DND-41 (cell line): Measurements from ENCODE around the gene DUS3L.
A peak's percentile ranks its signal among the peaks of the same experiment; 100 is the strongest.

Experiments
- ATAC-seq: fragments of 200-7000 bp; cut with Tn5 transposase; 3 replicates; pipeline ENCODE4 v1.9.1; 2021; ENCODE audit warnings: low read depth; ENCODE audit not compliant: insufficient read depth
- DNase-seq: peaks from one replicate; pipeline ENCODE4 v3.0.0-alpha.2; 2020
- H2AFZ ChIP-seq: 2 replicates; pipeline ENCODE4 v1.6.0; 2012; ENCODE audit warnings: low read depth, low read length
- H3K27ac ChIP-seq: 2 replicates; pipeline ENCODE4 v1.5.1; 2012; ENCODE audit warnings: low read length, inconsistent platforms
- H3K27me3 ChIP-seq: fragments of 200-600 bp; sonication (generic); 2 replicates; pipeline ENCODE4 v1.6.0; 2012; ENCODE audit warnings: low read length, mild to moderate bottlenecking, inconsistent platforms; ENCODE audit not compliant: insufficient read depth, poor library complexity
- H3K36me3 ChIP-seq: 2 replicates; pipeline ENCODE4 v1.5.1; 2012; ENCODE audit warnings: low read length, inconsistent platforms; ENCODE audit not compliant: insufficient read depth
- H3K4me1 ChIP-seq: 2 replicates; pipeline ENCODE4 v1.5.1; 2012; ENCODE audit warnings: mild to moderate bottlenecking, low read length; ENCODE audit not compliant: insufficient read depth
- H3K4me2 ChIP-seq: 2 replicates; pipeline ENCODE4 v1.6.0; 2012; ENCODE audit warnings: mild to moderate bottlenecking, moderate library complexity, low read length, inconsistent platforms; ENCODE audit not compliant: insufficient read depth
- H3K4me3 ChIP-seq, 2 experiments: fragments of 200-600 bp in 1 of 2; shearing (Covaris generic) in 1 of 2; 2 replicates each; pipeline ENCODE4 v1.5.1; 2012 to 2016; ENCODE audit warnings: inconsistent platforms in 2 of 2, low read length in 2 of 2, mild to moderate bottlenecking in 2 of 2, low read depth in 1 of 2, moderate library complexity in 1 of 2
- H3K79me2 ChIP-seq: 2 replicates; pipeline ENCODE4 v1.6.0; 2012; ENCODE audit warnings: low read length, inconsistent platforms; ENCODE audit not compliant: insufficient read depth
- H3K9ac ChIP-seq: 2 replicates; pipeline ENCODE4 v1.6.0; 2012; ENCODE audit warnings: low read depth, mild to moderate bottlenecking, inconsistent platforms, low read length, moderate library complexity
- H3K9me3 ChIP-seq: 2 replicates; pipeline ENCODE4 v1.5.1; 2012; ENCODE audit warnings: low read length, moderate library complexity, mild to moderate bottlenecking, inconsistent platforms; ENCODE audit not compliant: insufficient read depth, severe bottlenecking
- H4K20me1 ChIP-seq: 2 replicates; pipeline ENCODE4 v1.6.0; 2012; ENCODE audit warnings: low read length; ENCODE audit not compliant: insufficient read depth
- CTCF ChIP-seq: IDR thresholded peaks from 2 replicates; pipeline ENCODE4 v1.5.1; 2012; ENCODE audit warnings: borderline replicate concordance, low read length, moderate library complexity, mild to moderate bottlenecking; ENCODE audit not compliant: poor library complexity, severe bottlenecking; ENCODE audit errors: extremely low read depth
- EZH2 ChIP-seq: IDR thresholded peaks from 3 replicates; pipeline ENCODE4 v1.6.1; 2012; ENCODE audit warnings: borderline replicate concordance, low read depth, mild to moderate bottlenecking, moderate library complexity, low read length, inconsistent platforms; ENCODE audit not compliant: severe bottlenecking

Gene DUS3L

GRCh38 chr19:5793188-5793587 is 2.2 kb upstream of the DUS3L start:
- peak overlapping the region; percentile 7; the same call in 1 of the 2 replicates for H2AFZ ChIP-seq
- H3K79me2 ChIP-seq = peaks cover 17% of the 10 kb centered on the region
- H4K20me1 ChIP-seq = peaks cover 18% of the 10 kb centered on the region
- peaks cover 20% of the 10 kb centered on the region for H3K36me3 ChIP-seq
- H3K4me2 ChIP-seq = no peak overlapping the region
- H3K4me1 ChIP-seq = peaks cover 24% of the 10 kb centered on the region
- ATAC-seq = no peak
- no peak overlapping the region for H3K27ac ChIP-seq
- no peak for TF ChIP-seq EZH2
- TF ChIP-seq CTCF = no peak
- H3K27me3 ChIP-seq = no peaks in the 10 kb centered on the region
- no peaks in the 10 kb centered on the region for H3K9me3 ChIP-seq
- no peak overlapping the region for H3K9ac ChIP-seq
- H3K4me3 ChIP-seq = no peak overlapping the region
- DNase-seq = no peak

- Histone ChIP-seq H3K9ac (no peak overlapping the region), H3K4me2 (no peak overlapping the region)
These were observed 1.3 kb upstream of the DUS3L start for GRCh38 chr19:5792224-5792623.

DNA sequence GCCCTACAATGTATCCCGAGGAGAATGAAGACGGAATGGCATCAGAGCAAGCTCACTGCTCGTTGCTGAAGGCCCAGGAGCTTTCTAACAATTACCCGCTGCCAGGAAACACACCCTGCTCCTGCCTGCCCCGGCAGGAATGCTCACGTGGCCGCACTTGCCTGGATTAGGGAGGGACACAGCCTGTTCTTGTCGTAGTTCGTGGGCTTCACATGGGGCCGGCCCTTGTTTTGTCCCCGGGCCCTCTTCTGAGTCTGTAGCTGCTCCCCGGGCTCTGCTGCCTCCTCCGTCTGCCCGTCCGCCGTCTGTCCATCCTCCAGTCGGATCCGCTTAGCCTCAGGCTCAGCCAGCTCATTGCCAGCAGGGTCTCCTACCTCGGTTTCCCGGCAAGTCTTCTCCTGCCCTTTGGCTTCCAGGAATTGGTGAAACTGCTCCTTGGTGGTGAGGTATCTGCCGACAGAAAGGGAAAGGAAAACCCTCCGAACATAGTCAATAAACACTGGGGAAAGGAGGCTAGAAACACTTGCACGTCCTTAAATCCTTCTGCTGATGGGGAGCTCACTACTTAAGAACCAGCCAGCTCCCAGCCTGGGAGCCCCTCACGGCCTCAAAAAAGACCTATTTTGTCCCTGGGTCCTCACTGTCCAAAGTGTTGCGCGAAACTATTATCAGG is 941 bp downstream of the DUS3L start:
- H3K36me3 ChIP-seq = peaks cover 52% of the 10 kb centered on the region
- H3K27ac ChIP-seq = peak overlapping the region; percentile 99
- H3K79me2 ChIP-seq = peaks cover 17% of the 10 kb centered on the region
- TF ChIP-seq EZH2 (no peak), CTCF (no peak)
- H4K20me1 ChIP-seq = peaks cover 39% of the 10 kb centered on the region
- H3K9me3 ChIP-seq = no peaks in the 10 kb centered on the region
- H3K4me1 ChIP-seq = peaks cover 24% of the 10 kb centered on the region
- DNase-seq (no peak), ATAC-seq (no peak)
- peak overlapping the region; percentile 29 to 77; a peak in 3 of 4 replicates for H3K4me3 ChIP-seq
- H3K9ac ChIP-seq = peak overlapping the region; percentile 95
- H2AFZ ChIP-seq = no peak overlapping the region
- no peaks in the 10 kb centered on the region for H3K27me3 ChIP-seq
- peak overlapping the region; percentile 78 for H3K4me2 ChIP-seq

More at GRCh38 chr19:5792224-5792623, 1.3 kb upstream of the DUS3L start:
- Histone ChIP-seq H3K27ac (no peak overlapping the region), H3K36me3 (peaks cover 30% of the 10 kb centered on the region), H3K4me3 (no peak overlapping the region), H3K4me1 (peaks cover 24% of the 10 kb centered on the region), H3K27me3 (no peaks in the 10 kb centered on the region), H4K20me1 (peaks cover 28% of the 10 kb centered on the region), H3K79me2 (peaks cover 17% of the 10 kb centered on the region), H2AFZ (no peak overlapping the region), H3K9me3 (no peaks in the 10 kb centered on the region)
- ATAC-seq (no peak), DNase-seq (no peak)
- TF ChIP-seq CTCF = no peak
- TF ChIP-seq EZH2 = no peak

- Histone ChIP-seq H3K9ac (no peak overlapping the region), H3K36me3 (peaks cover 59% of the 10 kb centered on the region)
These were observed 1.6 kb downstream of the DUS3L start for GRCh38 chr19:5789351-5789761.

More at GRCh38 chr19:5789351-5789761, 1.6 kb downstream of the DUS3L start:
- ATAC-seq (no peak), DNase-seq (no peak)
- Histone ChIP-seq H3K9me3 (no peaks in the 10 kb centered on the region), H3K79me2 (peaks cover 17% of the 10 kb centered on the region), H3K27ac (no peak overlapping the region), H4K20me1 (peaks cover 42% of the 10 kb centered on the region), H2AFZ (no peak overlapping the region), H3K4me3 (no peak overlapping the region), H3K4me2 (peak overlapping the region; percentile 78), H3K4me1 (peaks cover 24% of the 10 kb centered on the region), H3K27me3 (no peaks in the 10 kb centered on the region)
- TF ChIP-seq EZH2 = no peak
- no peak for TF ChIP-seq CTCF
